ENCODE measurements around the gene DDX10.

DNA sequence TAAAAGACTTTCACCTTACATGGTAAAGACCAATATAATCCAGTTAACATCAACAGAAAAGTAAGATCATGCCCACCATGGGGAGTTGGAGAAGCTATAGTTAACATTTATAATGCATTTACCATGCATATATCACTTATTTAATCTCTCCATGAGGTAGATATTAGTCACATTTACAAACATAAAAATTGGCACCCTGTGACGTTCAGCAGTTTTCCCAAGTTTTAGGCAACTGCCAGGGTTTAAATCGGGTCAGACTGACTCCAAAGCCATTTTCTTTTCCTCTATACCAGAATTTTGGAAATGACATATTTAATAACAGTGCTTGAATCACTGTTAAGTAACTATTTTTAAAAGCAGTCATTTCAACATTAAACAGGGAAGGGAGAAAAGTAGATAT is 266.3 kb downstream of the DDX10 start:
- TF ChIP-seq, protein P1, sequence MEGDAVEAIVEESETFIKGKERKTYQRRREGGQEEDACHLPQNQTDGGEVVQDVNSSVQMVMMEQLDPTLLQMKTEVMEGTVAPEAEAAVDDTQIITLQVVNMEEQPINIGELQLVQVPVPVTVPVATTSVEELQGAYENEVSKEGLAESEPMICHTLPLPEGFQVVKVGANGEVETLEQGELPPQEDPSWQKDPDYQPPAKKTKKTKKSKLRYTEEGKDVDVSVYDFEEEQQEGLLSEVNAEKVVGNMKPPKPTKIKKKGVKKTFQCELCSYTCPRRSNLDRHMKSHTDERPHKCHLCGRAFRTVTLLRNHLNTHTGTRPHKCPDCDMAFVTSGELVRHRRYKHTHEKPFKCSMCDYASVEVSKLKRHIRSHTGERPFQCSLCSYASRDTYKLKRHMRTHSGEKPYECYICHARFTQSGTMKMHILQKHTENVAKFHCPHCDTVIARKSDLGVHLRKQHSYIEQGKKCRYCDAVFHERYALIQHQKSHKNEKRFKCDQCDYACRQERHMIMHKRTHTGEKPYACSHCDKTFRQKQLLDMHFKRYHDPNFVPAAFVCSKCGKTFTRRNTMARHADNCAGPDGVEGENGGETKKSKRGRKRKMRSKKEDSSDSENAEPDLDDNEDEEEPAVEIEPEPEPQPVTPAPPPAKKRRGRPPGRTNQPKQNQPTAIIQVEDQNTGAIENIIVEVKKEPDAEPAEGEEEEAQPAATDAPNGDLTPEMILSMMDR (IDR thresholded peaks at IDR 0.05; ENCODE audit: poor library complexity, severe bottlenecking): no peak
- TF ChIP-seq, protein P2, sequence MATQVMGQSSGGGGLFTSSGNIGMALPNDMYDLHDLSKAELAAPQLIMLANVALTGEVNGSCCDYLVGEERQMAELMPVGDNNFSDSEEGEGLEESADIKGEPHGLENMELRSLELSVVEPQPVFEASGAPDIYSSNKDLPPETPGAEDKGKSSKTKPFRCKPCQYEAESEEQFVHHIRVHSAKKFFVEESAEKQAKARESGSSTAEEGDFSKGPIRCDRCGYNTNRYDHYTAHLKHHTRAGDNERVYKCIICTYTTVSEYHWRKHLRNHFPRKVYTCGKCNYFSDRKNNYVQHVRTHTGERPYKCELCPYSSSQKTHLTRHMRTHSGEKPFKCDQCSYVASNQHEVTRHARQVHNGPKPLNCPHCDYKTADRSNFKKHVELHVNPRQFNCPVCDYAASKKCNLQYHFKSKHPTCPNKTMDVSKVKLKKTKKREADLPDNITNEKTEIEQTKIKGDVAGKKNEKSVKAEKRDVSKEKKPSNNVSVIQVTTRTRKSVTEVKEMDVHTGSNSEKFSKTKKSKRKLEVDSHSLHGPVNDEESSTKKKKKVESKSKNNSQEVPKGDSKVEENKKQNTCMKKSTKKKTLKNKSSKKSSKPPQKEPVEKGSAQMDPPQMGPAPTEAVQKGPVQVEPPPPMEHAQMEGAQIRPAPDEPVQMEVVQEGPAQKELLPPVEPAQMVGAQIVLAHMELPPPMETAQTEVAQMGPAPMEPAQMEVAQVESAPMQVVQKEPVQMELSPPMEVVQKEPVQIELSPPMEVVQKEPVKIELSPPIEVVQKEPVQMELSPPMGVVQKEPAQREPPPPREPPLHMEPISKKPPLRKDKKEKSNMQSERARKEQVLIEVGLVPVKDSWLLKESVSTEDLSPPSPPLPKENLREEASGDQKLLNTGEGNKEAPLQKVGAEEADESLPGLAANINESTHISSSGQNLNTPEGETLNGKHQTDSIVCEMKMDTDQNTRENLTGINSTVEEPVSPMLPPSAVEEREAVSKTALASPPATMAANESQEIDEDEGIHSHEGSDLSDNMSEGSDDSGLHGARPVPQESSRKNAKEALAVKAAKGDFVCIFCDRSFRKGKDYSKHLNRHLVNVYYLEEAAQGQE (IDR thresholded peaks at IDR 0.05; ENCODE audit: borderline replicate concordance): no peak
- TF ChIP-seq TAF1 (IDR thresholded peaks at IDR 0.05; ENCODE audit: low read depth) (no peak), RAD21 (conservative IDR thresholded peaks at IDR 0.05) (no peak), POLR2AphosphoS5 (IDR thresholded peaks at IDR 0.05) (no peak), EZH2 (IDR thresholded peaks at IDR 0.05; ENCODE audit: borderline replicate concordance, insufficient read depth, low read length, poor library complexity, severe bottlenecking) (no peak), EP300 (conservative IDR thresholded peaks at IDR 0.05; ENCODE audit: poor library complexity, severe bottlenecking) (no peak), MXI1 (conservative IDR thresholded peaks at IDR 0.05; ENCODE audit: poor library complexity, severe bottlenecking) (no peak)
